HL-60 (cell line): ENCODE measurements around the gene POTEJ.
"Not testable (repeated sequence)": the region's sequence is repeated elsewhere in the genome, so short reads cannot be mapped to it uniquely, and the experiment has no call there.

Experiments used
- DNase-seq, 2 experiments: peaks; one replicate each; pipeline ENCODE4 v3.0.0-alpha.2; 2010 to 2020; ENCODE audit warnings: low read depth in 1 of 2, low spot score in 1 of 2
- H3K27ac ChIP-seq: fragments of 250-450 bp; sonication (Bioruptor Pico); replicated peaks from 2 replicates; pipeline ENCODE4 v1.5.1; 2020; ENCODE audit warnings: mild to moderate bottlenecking, moderate library complexity
- H3K27me3 ChIP-seq: fragments of 250-450 bp; sonication (Bioruptor Pico); 2 replicates; pipeline ENCODE4 v1.5.1; 2021; ENCODE audit warnings: mild to moderate bottlenecking, moderate library complexity; ENCODE audit not compliant: insufficient read depth, poor library complexity, severe bottlenecking
- H3K4me3 ChIP-seq: replicated peaks from 2 replicates; pipeline ENCODE4 v1.5.1; 2011; ENCODE audit warnings: mild to moderate bottlenecking, control low read depth, low read length; ENCODE audit not compliant: insufficient read depth

Gene POTEJ

DNA sequence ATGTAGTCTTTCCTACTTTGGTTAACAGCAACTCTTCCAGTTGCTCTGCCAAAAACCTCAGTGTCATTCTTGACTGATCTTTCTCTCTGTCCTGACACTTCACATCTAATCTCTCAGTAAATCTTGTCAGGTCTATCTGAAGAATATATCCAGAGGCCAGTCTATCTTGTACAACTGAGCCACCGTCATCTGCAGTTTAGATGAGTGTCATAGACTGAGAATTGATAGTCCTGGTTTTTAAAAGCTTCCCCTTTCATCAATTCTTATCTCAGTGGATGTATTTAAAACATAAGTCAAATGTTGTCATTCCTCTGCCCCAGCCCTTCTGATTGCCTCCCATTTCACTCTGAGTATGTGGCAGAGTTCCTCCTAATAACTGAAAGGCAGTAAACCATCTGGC is 38.0 kb downstream of the POTEJ start:
- H3K4me3 ChIP-seq, H3K27ac ChIP-seq, H3K27me3 ChIP-seq, DNase-seq: not testable (repeated sequence)

DNA sequence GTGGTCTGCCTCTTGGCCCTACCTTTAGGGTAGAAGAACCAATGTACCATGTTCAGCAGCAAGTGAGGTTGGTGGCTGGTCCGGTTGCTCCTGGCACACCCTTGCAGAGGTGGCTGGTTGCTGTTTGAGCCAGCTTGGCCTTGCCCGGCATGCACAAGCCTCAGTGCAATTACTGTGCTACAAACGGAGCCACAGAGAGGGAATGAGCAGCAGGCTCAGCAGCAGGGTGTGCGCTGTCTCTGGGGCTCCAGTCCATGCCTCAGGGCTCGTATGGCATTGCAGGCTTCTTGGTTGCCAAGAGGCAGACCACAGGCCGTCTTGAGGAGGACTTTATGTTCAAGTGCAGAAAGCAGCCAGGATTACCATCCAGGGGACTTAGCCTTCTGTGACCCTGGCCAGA is 53.3 kb downstream of the POTEJ start:
- H3K4me3 ChIP-seq, H3K27me3 ChIP-seq, DNase-seq, H3K27ac ChIP-seq: not testable (repeated sequence)

DNA sequence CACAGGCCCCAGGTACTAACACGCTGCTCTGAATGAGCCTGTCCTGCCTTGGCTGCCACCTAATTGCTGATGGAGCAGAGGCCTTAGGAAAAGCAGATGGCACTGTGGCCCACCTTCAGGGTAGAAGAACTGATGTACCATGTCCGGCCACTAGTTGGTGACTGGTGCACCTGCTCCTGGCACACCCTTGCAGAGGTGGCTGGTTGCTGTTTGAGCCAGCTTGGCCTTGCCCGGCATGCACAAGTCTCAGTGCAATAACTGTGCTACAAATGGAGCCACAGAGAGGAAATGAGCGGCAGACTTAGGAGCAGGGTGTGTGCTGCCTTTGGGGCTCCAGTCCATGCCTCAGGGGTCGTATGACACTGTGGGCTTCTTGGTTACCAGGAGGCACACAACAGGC is 54.4 kb downstream of the POTEJ start:
- H3K27me3 ChIP-seq, DNase-seq, H3K27ac ChIP-seq, H3K4me3 ChIP-seq: not testable (repeated sequence)

DNA sequence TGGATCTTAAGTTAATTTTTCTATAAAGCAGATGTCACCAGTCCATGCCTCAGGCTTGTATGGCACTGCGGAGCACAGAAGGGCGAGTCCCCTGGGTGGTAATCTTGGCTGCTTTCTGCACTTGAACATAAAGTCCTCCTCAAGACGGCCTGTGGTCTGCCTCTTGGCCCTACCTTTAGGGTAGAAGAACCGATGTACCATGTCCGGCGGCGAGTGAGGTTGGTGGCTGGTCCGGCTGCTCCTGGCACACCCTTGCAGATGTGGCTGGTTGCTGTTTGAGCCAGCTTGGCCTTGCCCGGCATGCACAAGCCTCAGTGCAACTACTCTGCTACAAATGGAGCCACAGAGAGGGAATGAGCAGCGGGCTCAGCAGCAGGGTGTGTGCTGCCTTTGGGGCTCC is 56.3 kb downstream of the POTEJ start:
- not testable (repeated sequence) for H3K4me3 ChIP-seq, H3K27me3 ChIP-seq, H3K27ac ChIP-seq, DNase-seq

DNA sequence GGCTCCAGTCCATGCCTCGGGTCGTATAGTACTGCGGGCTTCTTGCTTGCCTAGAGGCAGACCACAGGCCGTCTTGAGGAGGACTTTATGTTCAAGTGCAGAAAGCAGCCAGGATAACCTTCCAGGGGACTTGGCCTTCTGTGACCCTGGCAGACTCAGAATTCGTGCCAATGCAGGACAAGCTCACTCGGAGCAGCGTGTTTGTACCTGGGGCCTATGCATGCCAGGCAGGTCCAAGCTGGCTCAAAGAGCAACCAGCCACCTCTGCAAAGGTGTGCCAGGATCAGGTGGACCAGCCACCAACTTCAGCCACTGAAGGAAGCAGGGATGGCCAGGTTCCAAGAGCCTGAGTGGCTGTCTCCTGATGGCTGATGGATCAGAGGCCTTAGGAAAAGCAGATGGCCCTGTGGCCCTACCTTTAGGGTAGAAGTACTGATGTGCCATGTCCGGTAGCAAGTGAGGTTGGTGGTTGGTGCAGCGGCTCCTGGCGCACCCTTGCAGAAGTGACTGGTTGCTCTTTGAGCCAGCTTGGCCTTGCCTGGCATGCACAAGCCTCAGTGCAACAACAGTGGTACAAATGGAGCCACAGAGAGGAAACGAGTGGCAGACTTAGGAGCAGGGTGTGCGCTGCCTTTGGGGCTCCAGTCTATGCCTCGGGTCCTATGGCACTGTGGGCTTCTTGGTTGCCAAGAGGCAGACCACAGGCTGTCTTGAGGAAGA is 58.9 kb downstream of the POTEJ start:
- H3K27ac ChIP-seq, H3K27me3 ChIP-seq, DNase-seq, H3K4me3 ChIP-seq: not testable (repeated sequence)

DNA sequence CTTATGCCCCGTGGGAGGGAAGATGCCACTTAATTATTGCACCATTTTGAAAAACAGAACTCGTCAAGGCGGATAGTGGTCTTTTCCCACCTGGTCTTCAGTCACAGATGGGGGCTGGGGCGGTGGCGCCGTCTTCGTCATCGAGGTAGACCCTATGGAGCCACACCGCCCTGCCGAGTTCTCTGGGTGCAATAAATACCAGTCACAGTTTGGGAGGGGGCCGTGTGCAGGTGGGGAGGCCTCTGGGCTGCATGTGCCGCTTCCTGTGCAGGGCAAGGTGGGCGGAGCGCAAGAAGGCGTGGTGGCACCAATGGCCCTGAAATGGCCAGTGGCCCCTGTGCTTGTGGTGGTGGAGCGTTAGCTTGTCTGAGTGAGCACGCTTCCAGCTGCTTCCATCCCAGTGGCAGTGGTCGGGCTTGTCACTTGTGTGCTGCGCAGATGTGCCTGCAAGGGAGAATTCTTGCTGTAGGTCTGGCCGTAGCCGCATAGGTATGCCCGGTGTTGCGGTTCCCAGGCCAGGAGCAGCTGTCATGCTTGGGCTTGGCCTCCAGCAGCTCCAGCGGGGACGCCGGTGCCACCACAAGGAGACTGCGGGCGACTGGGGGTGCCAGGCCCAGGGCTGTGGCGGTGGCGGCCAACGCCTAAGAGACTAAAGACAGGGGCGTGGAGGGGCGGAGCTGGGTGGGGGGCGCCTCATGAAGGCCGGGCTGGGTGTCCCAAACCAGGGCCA is 81.0 kb downstream of the POTEJ start:
- H3K27ac ChIP-seq, DNase-seq, H3K4me3 ChIP-seq, H3K27me3 ChIP-seq: not testable (repeated sequence)

DNA sequence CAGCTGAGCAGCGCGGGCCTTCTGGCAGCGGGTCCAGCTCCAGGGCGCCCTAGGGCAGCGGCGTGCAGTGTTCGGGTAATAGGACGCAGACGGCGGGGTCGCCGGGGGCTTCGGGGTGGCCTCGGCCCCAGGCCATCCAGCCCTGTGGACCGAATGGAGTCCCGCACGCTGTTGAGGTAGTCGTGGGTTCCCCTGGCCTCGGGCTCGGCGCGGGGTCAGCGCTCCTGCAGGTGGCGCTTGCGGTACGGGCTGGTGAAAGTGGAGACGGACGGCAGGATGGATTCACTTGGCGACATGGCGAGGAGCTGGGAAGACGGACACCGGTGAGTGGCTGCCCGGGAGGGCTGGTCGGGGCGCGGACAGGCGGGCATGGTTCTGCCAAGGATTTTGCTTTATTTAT is 82.2 kb downstream of the POTEJ start:
- H3K4me3 ChIP-seq, DNase-seq, H3K27me3 ChIP-seq, H3K27ac ChIP-seq: not testable (repeated sequence)

DNA sequence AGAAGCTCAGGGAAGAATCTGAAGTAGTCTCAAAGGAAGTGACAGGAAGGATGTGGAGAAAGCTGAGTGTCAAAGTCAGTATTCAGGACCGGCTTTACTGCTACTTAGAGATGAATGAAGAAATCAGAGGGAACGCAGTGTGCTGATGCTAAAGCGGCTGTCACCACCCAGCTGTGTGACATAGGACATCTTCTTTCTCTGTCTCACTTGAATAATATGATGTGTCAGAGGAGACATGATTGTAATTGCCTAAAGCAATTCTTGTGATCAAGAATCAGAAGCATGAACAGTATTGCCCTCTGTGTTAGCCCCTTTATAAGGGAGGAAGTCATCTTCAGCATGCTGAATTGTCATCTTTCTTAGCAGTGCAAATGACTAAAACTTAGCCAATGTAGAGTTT is 92.0 kb downstream of the POTEJ start:
- H3K27ac ChIP-seq, DNase-seq, H3K4me3 ChIP-seq, H3K27me3 ChIP-seq: not testable (repeated sequence)
